ENCODE measurements around the gene TCERG1L.

DNA sequence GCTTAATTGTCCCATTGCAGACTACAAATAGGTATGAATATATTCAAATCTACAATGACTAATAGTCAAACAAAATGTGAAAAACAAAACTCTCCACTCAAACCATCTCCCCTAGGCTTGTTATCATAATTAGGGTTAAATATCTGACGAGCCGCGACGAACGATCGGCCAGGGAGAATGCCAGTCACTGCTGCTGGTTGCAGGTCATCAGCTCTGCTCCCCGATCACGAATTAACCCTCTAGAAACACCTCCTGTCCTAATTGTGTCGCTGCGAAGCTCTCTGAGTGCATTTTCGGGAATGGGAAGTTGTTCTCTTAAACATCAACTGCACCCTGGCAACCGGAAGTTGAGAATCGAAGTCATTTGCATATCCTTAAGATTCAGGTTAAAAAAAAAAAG is 167.3 kb downstream of the TCERG1L start:
- no peak for TF ChIP-seq GATA3 (IDR thresholded peaks at IDR 0.05; ENCODE audit: low read depth, low read length)
- no peak for TF ChIP-seq GATA2 (IDR thresholded peaks at IDR 0.05; ENCODE audit: low read depth, low read length)
